Erythroblast (primary cell): Measurements from ENCODE around the gene FNIP1.
"Not testable (repeated sequence)": the region's sequence is repeated elsewhere in the genome, so short reads cannot be mapped to it uniquely, and the experiment has no call there.

Source experiments
- DNase-seq, 2 experiments: peaks; one replicate each; lab custom pipeline; 2025; lab: John Stamatoyannopoulos, UW
- GATA1 ChIP-seq: IDR thresholded peaks from 2 replicates; pipeline ENCODE4 v1.6.1; 2011; ENCODE audit warnings: low read depth, mild to moderate bottlenecking, control low read depth, low read length, moderate library complexity
- POLR2A ChIP-seq: IDR thresholded peaks from 2 replicates; pipeline ENCODE4 v1.6.1; 2011; ENCODE audit warnings: mild to moderate bottlenecking, low read length

The FNIP1 gene

GRCh38 chr5:131619102-131619501 lies 177.7 kb downstream of the FNIP1 start:
- TF ChIP-seq GATA1 (no peak), POLR2A (no peak)
- DNase-seq: no peak

- DNase-seq: no peak
- no peak for TF ChIP-seq POLR2A
- no peak for TF ChIP-seq GATA1
These were observed 179.5 kb downstream of the FNIP1 start for GRCh38 chr5:131617140-131617822.

- no peak for DNase-seq
- TF ChIP-seq GATA1 (no peak), POLR2A (no peak)
These were observed 180.9 kb downstream of the FNIP1 start for GRCh38 chr5:131615957-131616356.

- DNase-seq: no peak
- TF ChIP-seq POLR2A (no peak), GATA1 (no peak)
These were observed 183.4 kb downstream of the FNIP1 start for GRCh38 chr5:131613423-131613822.

- DNase-seq: no peak
- TF ChIP-seq GATA1: no peak
- TF ChIP-seq POLR2A: no peak
These were observed 185.8 kb downstream of the FNIP1 start for GRCh38 chr5:131611064-131611381.

GRCh38 chr5:131610198-131611063 lies 186.4 kb downstream of the FNIP1 start:
- TF ChIP-seq GATA1: no peak
- no peak for TF ChIP-seq POLR2A
- DNase-seq: no peak

GRCh38 chr5:131609774-131610173 lies 187.0 kb downstream of the FNIP1 start:
- DNase-seq: no peak
- no peak for TF ChIP-seq POLR2A
- TF ChIP-seq GATA1: no peak

GRCh38 chr5:131608597-131608996 lies 188.2 kb downstream of the FNIP1 start:
- TF ChIP-seq POLR2A (no peak), GATA1 (no peak)
- no peak for DNase-seq

- DNase-seq: no peak
- TF ChIP-seq GATA1: no peak
- TF ChIP-seq POLR2A: no peak
These were observed 188.8 kb downstream of the FNIP1 start for GRCh38 chr5:131607903-131608540.

- no peak for TF ChIP-seq GATA1
- no peak for TF ChIP-seq POLR2A
- peak; percentile 12 to 27 for DNase-seq
These were observed 189.4 kb downstream of the FNIP1 start for GRCh38 chr5:131607418-131607817.

GRCh38 chr5:131605086-131605485 lies 191.7 kb downstream of the FNIP1 start:
- DNase-seq: no peak
- no peak for TF ChIP-seq POLR2A
- TF ChIP-seq GATA1: no peak

GRCh38 chr5:131595088-131596033 lies 201.5 kb downstream of the FNIP1 start:
- DNase-seq: no peak
- TF ChIP-seq POLR2A: no peak
- no peak for TF ChIP-seq GATA1

GRCh38 chr5:131593921-131594320 lies 202.9 kb downstream of the FNIP1 start:
- DNase-seq: no peak
- TF ChIP-seq GATA1: no peak
- no peak for TF ChIP-seq POLR2A

- DNase-seq: not testable (repeated sequence)
These were observed 203.4 kb downstream of the FNIP1 start for GRCh38 chr5:131593436-131593835.
